ENCODE measurements around the gene KCNQ5.

DNA sequence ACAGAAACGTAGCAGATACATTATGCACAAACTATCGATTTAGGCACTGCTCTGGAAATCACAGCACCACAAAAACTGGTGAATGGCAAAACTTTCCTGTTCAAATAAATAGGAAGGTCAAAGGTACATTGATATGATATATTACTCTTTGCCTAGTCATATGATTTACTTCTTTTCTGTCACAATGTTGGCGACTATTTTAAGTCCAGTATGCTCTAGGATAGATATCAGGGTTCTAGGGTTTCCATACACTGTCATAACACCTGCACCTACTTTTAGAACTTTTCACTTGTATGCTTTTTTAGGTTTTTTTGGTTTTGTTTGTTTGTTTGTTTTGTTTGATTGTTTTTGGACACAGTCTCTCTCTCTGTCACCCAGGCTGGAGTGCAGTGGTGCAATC is 578.4 kb downstream of the KCNQ5 start:
- TF ChIP-seq CTCF (IDR thresholded peaks at IDR 0.05), result no peak
- no peak for TF ChIP-seq POLR2AphosphoS5 (IDR thresholded peaks at IDR 0.05; ENCODE audit: low read depth, low read length)
- TF ChIP-seq TCF7L2 (IDR thresholded peaks at IDR 0.05; ENCODE audit: low read depth, low read length), result no peak
- TF ChIP-seq, protein P1, sequence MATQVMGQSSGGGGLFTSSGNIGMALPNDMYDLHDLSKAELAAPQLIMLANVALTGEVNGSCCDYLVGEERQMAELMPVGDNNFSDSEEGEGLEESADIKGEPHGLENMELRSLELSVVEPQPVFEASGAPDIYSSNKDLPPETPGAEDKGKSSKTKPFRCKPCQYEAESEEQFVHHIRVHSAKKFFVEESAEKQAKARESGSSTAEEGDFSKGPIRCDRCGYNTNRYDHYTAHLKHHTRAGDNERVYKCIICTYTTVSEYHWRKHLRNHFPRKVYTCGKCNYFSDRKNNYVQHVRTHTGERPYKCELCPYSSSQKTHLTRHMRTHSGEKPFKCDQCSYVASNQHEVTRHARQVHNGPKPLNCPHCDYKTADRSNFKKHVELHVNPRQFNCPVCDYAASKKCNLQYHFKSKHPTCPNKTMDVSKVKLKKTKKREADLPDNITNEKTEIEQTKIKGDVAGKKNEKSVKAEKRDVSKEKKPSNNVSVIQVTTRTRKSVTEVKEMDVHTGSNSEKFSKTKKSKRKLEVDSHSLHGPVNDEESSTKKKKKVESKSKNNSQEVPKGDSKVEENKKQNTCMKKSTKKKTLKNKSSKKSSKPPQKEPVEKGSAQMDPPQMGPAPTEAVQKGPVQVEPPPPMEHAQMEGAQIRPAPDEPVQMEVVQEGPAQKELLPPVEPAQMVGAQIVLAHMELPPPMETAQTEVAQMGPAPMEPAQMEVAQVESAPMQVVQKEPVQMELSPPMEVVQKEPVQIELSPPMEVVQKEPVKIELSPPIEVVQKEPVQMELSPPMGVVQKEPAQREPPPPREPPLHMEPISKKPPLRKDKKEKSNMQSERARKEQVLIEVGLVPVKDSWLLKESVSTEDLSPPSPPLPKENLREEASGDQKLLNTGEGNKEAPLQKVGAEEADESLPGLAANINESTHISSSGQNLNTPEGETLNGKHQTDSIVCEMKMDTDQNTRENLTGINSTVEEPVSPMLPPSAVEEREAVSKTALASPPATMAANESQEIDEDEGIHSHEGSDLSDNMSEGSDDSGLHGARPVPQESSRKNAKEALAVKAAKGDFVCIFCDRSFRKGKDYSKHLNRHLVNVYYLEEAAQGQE (IDR thresholded peaks at IDR 0.05; ENCODE audit: insufficient read depth in 1 of 2, low read depth in 2 of 2, low read length in 1 of 2), result no peak

Data from Panc1 (cell line).